Posterior cingulate gyrus (tissue), 11 donors: ENCODE results near the gene DIPK1C.

Experiments
- DNase-seq, 10 donors: peaks; one replicate each; pipeline versions ENCODE4 v3.0.0 to v3.0.0-alpha.2; 2020 to 2021; ENCODE audit warnings: mixed read lengths in 3 of 10
- intact Hi-C: fragments of 100-400 bp; cut with DNase I; formaldehyde crosslinking; loops from one replicate; pipeline ENCODE4 v1.15.1; 2023

Gene DIPK1C

GRCh38 chr18:74488354-74488753 is 31.2 kb upstream of the DIPK1C start:
- no peak for DNase-seq
- intact Hi-C loops, result no loop called here

DNA sequence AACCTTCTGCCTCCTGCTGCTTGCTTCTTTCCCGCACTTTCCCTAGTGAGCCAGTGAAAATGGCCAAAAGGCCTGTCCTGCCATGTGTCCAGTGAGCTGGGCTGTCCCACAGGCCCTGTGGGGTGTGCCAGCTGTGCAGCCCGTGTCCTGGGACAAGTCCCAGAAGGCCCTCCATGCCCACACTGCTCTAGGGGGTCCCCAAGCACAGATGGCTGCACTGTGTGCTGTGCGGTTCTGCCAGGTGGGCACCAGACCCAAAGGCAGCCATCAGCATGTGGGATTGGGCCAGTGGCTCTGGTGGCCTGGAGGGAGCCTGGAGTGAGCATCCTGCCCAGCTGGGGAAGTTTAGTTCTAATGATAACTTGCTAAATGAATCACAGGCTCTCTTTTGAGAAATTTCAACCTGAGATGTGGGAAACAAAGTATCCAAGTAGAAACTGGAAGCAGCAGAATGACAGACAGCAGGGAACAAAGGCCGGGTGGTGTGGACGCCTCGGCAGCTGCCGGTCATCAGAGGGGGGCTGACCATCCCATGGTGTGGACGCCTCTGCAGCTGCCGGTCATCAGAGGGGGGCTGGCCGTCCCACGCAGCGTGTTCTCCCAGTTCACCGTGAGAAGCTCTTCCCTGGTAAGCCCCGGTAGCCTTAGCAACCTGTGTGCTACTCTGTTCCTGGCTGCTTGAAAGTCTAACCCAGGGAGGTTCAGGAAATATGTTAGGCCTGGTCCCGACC is 29.2 kb upstream of the DIPK1C start:
- DNase-seq, result no peak
- intact Hi-C loops, result no loop called here

DNA sequence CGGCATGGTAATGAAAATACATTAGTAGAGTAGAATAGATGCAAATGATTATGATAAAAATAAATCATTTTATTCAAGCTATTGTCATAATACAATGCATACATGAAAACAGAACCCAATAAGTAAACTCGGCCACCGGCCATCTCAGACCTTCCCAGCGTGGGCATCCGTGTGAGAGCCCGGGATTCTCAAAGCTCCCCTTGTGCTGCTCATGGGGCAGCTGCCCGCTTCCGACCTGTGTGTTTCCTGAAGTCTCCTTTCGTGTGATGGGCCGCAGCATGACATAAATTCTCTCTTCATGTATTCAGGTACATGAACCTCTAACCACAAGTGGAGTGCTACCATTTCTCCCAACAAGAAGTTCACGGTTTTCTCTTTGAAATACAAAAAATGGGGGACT is 25.6 kb upstream of the DIPK1C start:
- intact Hi-C loops, result no loop called here

GRCh38 chr18:74480149-74480651 is 23.1 kb upstream of the DIPK1C start:
- intact Hi-C loops, result no loop called here
- DNase-seq, result no peak

More for the DNA sequence above, 25.6 kb upstream of the DIPK1C start:
- no peak for DNase-seq

- DNase-seq, result no peak
- intact Hi-C loops, result loop anchor here (5.0 kb wide), 1 partner anchor 73 kb away; no protein-coding TSS in a partner anchor
Observed at GRCh38 chr18:74479486-74480148, 22.5 kb upstream of the DIPK1C start.

DNA sequence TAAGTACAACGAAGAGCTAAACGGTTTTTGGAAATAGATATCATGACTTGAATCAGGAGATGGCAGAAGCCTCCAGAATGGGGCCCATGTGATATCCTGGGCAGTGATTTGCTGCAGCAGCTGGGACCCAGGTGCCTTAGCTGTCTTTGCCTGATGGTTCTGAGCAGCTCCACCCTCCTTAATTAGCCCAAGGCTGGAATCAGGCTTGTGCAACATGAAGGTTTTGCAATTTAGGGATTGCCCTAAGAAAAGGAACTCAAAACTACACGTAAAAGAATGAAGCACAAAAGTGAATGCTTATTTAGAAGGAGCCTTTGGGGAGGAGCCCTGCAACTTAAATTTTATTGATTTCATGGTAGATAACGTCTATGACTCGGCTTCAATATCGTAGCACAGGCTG is 21.8 kb upstream of the DIPK1C start:
- no peak for DNase-seq
- intact Hi-C loops, result loop anchor here (5.0 kb wide), 1 partner anchor 73 kb away; no protein-coding TSS in a partner anchor

DNA sequence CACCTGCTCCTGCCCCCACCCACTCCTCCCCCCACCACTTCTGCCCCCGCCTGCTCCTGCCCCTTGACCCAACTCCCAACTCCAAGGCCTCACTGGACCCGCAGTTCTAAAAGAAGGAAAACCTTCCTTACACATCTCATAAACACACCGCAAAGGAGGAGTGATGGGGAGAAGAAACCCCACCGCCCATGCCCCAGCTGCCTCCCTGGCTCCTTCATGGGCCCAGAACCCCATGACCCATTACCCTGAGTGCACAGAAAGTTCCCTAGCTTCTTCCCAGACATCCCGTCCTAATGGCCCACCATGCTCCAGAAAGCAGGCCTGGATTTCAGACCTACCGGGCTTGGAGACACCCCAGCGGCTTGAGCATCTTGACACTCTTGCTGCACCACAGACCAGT is 21.2 kb upstream of the DIPK1C start:
- no peak for DNase-seq
- intact Hi-C loops, result loop anchor here (5.0 kb wide), 1 partner anchor 74 kb away; no protein-coding TSS in a partner anchor

- intact Hi-C loops, result loop anchor here (2.0 to 5.0 kb wide), 2 partner anchors 75 to 281 kb away; no protein-coding TSS in a partner anchor
- no peak for DNase-seq
Observed at GRCh38 chr18:74477771-74478170, 20.7 kb upstream of the DIPK1C start.

GRCh38 chr18:74476140-74476539 is 19.0 kb upstream of the DIPK1C start:
- DNase-seq, result peak in 7 of 10 donors; percentile 61 to 94 (median 78)
- intact Hi-C loops, result loop anchor here (1.0 to 5.0 kb wide), 3 partner anchors 76 to 279 kb away; no protein-coding TSS in a partner anchor

DNA sequence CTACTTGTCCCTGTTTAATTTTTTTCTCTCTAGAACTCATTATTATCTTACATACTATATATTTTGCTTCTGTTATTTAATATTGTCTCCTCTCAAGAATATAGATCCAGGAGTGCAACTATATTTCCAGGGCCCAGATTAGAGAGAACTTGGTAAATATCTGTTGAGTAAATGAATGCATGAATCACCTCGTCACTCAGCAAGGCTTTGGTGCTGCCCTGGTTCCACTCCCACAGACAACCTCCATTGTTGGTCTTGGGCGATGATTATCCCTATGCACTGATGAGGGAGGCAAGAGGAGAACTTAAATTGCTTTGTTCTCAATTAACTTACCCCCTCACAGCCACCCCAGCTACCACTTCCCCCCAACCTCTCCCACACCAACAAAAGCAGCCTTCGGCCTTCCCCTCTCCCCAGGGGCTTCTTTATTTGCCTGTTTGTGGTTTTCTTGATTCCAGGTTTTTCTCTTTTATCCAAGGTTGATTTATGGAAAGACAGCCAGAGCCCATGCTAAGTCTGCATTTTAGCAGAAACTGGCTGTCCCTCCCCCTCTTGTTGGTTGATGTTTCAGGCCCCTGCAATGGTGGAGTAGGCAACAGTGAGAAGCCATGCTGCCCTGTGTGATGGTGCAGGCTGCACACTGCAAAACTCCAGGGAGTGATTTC is 17.0 kb upstream of the DIPK1C start:
- intact Hi-C loops, result no loop called here
- no peak for DNase-seq

DNA sequence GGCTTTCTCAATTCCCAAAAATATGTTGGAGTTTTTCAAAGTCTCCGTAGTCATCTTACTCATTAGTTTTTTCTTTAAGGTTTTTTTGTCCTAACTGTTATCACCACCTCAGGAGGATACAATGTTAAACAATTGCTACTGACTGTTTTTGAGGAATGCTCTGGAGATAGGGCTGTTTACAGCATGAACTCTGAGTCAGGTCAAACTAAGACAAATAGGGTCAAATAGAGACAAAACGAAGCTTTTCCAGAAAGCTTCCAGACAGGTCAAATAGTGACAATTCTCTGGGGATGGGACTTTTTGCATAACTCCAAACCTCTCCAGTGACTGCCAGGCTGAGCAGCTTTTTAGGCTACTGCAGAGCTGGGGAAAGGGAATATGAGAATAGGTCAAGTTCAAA is 15.2 kb upstream of the DIPK1C start:
- no peak for DNase-seq
- intact Hi-C loops, result no loop called here

GRCh38 chr18:74468547-74469061 is 11.5 kb upstream of the DIPK1C start:
- intact Hi-C loops, result no loop called here
- no peak for DNase-seq

- intact Hi-C loops, result no loop called here
- DNase-seq, result no peak
Observed at GRCh38 chr18:74465775-74466174, 8.7 kb upstream of the DIPK1C start.

- no peak for DNase-seq
- intact Hi-C loops, result no loop called here
Observed at GRCh38 chr18:74463983-74464382, 6.9 kb upstream of the DIPK1C start.

DNA sequence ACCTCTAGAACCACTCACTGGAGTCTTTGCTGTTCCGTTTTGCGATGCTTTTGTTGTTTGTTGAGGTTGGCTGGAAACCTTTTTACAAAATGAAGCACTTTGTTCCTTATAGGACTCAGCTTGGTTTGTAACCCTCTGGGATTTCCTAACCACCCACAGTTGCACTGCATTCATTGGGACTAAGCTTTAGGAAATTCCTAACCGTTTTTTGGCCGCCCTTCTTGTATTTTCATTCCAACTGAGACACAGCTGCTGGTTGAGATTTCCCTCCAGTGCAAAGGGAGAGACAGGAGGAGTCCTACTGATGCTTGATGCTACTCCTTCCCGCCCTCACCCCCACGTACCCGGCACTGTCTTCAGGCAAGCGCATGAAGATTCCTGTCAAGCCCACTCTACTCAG is 6.1 kb upstream of the DIPK1C start:
- no peak for DNase-seq
- intact Hi-C loops, result no loop called here

- DNase-seq, result no peak
- intact Hi-C loops, result no loop called here
Observed at GRCh38 chr18:74460825-74461224, 3.7 kb upstream of the DIPK1C start.

- peak in 2 of 10 donors; percentile 31 to 36 for DNase-seq
- intact Hi-C loops, result no loop called here
Observed at GRCh38 chr18:74459889-74460288, 2.8 kb upstream of the DIPK1C start.

DNA sequence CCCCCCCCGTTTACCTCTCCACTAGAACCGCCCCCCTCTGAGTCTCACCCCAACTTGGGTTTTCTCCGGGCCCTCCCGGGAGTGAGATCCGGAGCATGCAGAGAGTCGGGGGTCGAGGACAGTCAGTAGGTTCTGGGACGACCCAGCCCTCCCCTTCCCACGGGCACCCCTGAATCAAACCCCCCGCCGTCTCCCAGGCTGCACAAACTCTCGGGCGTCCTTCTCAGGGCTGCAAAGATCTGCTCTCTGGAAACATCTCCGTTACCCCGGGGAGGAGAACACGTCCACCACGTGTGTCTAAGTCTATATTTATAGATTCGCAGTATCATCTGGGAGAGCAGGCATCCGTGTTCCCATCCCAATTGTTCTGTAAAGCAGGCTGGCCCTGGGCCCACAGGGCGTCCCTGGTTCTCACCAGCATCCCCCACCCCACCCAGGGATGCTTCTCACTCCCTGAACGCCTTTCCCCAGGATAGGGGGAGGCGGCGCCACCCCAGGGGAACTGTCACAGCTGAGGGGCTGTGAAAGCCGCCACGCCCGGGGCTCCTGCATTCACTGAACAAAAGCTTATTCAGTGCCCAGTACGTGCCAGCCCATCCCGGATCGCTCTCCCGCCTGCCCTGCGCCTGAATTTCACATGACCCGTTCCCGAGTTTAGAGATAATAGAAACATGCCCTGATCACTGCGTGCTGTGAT is 765 bp upstream of the DIPK1C start:
- peak; percentile 57 to 96 (median 81) for DNase-seq
- intact Hi-C loops, result loop anchor here (2.0 kb wide), 1 partner anchor 95 kb away; no protein-coding TSS in a partner anchor

- intact Hi-C loops, result loop anchor here (2.0 kb wide), 1 partner anchor 96 kb away; no protein-coding TSS in a partner anchor
- peak in 6 of 10 donors; percentile 32 to 87 (median 66) for DNase-seq
Observed at GRCh38 chr18:74456349-74457042, 612 bp downstream of the DIPK1C start.

- intact Hi-C loops, result loop anchor here (2.0 kb wide), 1 partner anchor 97 kb away; no protein-coding TSS in a partner anchor
- no peak for DNase-seq
Observed at GRCh38 chr18:74456017-74456348, 1.1 kb downstream of the DIPK1C start.
